ENCODE measurements around the gene CMTM3. TPM values are rescaled to one million over a fixed set of nuclear protein-coding genes. Genes with fewer than 3 reads are reported as not detected.

The CMTM3 gene
- total RNA-seq, 2 donors from 2014 or later: 60.5 to 74.6 TPM

DNA sequence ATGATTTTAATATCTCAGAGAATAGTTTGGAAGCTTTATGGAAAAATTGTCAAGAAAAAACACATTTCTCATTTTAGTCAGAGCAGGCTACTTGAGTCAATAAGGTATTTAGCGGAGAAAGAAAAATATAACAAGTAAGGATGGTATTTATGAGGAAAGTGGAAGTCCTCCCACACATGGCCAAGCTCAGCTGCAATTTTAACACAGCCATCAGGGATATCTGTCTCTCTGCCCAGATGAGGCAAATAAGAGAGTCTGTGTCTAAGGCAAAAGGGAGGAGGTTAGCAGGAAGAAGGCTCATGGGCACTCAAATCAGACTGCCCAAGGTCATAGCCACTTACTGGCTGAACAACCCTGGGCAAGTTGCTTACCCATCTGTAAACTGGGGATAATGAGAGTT, 30.4 kb upstream of the CMTM3 start:
- peaks cover 11% of the 10 kb centered on the region for H3K27me3 Mint-ChIP-seq
- H3K4me3 Mint-ChIP-seq: no peak overlapping the region
- H3K4me1 Mint-ChIP-seq: peaks cover 12% of the 10 kb centered on the region
- ATAC-seq (no peak), DNase-seq (no peak)
- H3K27ac Mint-ChIP-seq: no peak overlapping the region
- H3K9me3 ChIP-seq (ENCODE audit: control insufficient read depth, low read length, poor library complexity, severe bottlenecking): no peaks in the 10 kb centered on the region
- peaks cover 5% of the 10 kb centered on the region for H3K36me3 Mint-ChIP-seq (ENCODE audit: low read depth)

DNA sequence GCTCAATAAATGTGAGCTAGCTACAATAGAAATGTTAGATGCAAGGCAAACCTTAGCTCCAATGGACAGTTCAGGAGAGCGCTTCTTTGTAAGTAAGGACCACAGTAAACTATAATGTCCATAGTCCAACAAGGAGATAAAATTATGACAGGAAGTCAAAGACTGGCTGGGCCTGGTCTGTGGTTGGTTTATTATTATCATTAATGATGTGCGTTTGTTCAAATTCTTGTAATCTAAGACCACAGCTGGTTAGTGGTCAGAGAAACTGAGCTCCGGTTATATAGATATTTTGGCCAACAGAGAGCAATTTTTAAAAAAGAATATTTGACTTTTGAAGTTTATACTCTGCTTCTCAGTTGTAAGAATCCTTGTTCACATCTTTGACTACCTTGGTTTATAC, 30.0 kb upstream of the CMTM3 start:
- DNase-seq (no peak), ATAC-seq (no peak)
- Mint-ChIP-seq H3K36me3 (ENCODE audit: low read depth) (peaks cover 5% of the 10 kb centered on the region), H3K27me3 (peaks cover 14% of the 10 kb centered on the region), H3K27ac (no peak overlapping the region), H3K4me3 (no peak overlapping the region), H3K4me1 (peaks cover 15% of the 10 kb centered on the region)
- H3K9me3 ChIP-seq (ENCODE audit: control insufficient read depth, low read length, poor library complexity, severe bottlenecking): no peaks in the 10 kb centered on the region

DNA sequence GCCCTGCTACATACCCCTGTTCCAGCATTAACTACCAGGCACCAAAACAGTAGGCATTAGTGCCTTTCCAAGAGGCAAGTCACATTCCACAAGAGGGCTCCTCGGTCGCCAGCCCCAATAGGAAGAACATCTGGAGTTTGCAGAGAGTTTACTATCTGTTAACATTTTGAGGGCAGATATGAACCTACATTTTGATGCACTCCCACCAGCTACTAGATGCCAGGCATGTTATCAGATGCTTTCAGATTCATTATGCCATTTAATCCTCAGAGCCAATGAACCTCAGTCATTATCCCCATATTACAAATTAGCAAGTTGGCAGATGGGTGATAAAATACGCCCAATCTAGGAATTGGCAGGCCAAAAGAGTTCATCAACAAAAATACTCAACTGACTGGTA, 29.4 kb upstream of the CMTM3 start:
- Mint-ChIP-seq H3K27me3 (peaks cover 19% of the 10 kb centered on the region), H3K4me1 (peaks cover 15% of the 10 kb centered on the region), H3K27ac (no peak overlapping the region), H3K36me3 (ENCODE audit: low read depth) (peaks cover 5% of the 10 kb centered on the region), H3K4me3 (no peak overlapping the region)
- DNase-seq (no peak), ATAC-seq (no peak)
- H3K9me3 ChIP-seq (ENCODE audit: control insufficient read depth, low read length, poor library complexity, severe bottlenecking): no peaks in the 10 kb centered on the region

DNA sequence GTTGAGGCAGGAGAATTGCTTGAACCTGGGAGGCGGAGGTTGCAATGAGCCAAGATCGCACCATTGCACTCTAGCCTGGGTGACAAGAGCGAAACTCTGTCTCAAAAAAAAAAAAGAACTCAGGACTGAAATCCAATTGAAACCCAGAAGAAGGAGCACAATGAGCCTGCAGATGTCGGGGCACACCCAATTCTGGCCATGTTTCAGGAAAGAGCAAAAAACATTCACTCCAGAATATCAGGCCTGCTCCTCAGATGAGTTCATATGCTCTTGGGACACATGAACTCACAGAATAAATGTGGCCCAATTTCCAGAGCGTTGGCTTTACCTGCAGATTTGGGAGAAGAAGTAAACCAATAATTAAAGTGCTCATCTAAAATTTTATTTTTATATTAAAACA, 28.2 kb upstream of the CMTM3 start:
- Mint-ChIP-seq H3K27ac (no peak overlapping the region), H3K4me1 (peaks cover 12% of the 10 kb centered on the region)
- no peak for ATAC-seq

DNA sequence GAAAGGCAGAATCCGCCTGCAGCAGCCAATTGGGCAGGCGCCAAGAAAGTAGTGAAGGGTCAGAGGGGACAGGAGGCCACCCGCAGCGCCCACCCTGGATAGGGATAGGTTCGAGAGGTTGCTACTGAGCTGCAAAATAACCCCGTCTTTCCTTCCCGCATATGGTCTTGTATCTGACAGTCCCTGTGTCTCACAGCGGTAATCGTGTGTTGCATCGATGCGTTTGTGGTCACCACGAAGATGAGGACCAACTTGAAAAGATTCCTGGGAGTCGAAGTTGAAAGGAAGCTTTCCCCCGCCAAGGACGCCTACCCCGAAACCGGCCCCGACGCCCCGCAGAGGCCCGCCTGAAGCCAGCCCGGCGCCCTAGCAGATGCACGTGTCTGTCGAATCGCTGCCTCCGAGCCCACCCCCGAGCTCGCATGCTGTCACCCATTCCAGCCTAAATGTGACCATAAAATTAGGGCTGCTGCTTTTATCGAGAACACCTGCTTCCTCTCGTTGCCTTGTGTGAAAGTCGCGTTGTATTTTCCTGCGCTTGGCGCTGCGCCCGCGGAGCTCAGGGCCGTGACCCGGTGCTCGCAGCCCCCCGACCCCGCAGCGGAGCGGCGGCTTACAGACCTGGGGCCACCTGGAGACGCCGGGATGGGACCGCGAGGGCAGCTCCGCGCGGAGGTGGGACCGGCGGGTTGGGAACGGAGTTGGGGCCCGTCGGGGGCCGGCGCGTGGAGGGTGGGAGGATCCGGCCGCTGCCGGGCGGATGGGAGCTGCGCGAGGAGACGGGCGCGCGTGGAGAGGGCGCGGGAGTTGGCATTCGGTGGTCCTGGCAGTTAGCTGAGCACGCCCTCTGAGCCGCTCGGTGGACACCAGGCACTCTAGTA, 25.6 kb upstream of the CMTM3 start, which contains the start of gene CMTM2:
Gene CMTM2, plus strand, starts transcription at position 813 of the 881 bp plus-strand sequence. CDS start 145 bp downstream, outside the sequence.
- H3K9me3 ChIP-seq (ENCODE audit: control insufficient read depth, low read length, poor library complexity, severe bottlenecking): no peaks in the 10 kb centered on the region
- ATAC-seq (peak; percentile 40), DNase-seq (no peak)
- peaks cover 22% of the 10 kb centered on the region for H3K27me3 Mint-ChIP-seq
- H3K4me3 Mint-ChIP-seq: peak within 1 kb of the TSS; percentile 82
- peaks cover 8% of the 10 kb centered on the region for H3K4me1 Mint-ChIP-seq
- peaks cover 5% of the 10 kb centered on the region for H3K36me3 Mint-ChIP-seq (ENCODE audit: low read depth)
- peak within 1 kb of the TSS; percentile 47 for H3K27ac Mint-ChIP-seq

More for the DNA sequence above, 28.2 kb upstream of the CMTM3 start:
- Mint-ChIP-seq H3K4me3 (no peak overlapping the region), H3K36me3 (ENCODE audit: low read depth) (peaks cover 5% of the 10 kb centered on the region), H3K27me3 (peaks cover 22% of the 10 kb centered on the region)
- no peak for DNase-seq
- H3K9me3 ChIP-seq (ENCODE audit: control insufficient read depth, low read length, poor library complexity, severe bottlenecking): no peaks in the 10 kb centered on the region

DNA sequence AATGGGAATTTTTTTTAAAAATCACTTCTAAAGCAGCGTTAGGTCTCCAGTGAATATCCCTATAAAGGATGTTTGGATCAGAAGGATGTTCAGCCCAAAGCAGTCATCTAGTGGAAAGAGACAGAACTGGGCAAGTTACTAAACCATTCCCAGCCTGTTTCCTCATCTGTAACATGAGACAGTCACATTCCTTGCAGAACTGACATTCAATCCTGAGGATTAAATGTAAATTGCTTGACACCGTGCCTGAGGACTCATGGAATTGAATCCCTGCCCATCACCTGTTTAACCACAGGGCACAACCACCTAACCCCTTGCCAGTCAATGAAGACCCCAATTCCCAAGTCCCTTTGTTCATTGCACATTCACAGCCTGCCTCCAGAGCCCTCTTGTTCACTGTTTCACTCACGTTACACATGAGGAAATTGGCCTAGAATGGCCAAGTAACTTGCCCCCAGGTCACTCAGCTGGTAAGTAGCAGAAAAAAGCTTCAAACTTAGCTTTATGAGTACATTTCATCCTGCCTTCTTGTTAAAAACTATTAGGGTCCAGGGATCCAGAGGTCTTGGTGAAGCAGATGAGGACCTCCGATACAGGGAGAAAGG, 23.8 kb upstream of the CMTM3 start:
- Mint-ChIP-seq H3K36me3 (ENCODE audit: low read depth) (peaks cover 5% of the 10 kb centered on the region), H3K27ac (no peak overlapping the region), H3K4me1 (peaks cover 10% of the 10 kb centered on the region), H3K4me3 (peak overlapping the region; percentile 43), H3K27me3 (peaks cover 22% of the 10 kb centered on the region)
- no peak for DNase-seq
- H3K9me3 ChIP-seq (ENCODE audit: control insufficient read depth, low read length, poor library complexity, severe bottlenecking): no peaks in the 10 kb centered on the region
- ATAC-seq: no peak

DNA sequence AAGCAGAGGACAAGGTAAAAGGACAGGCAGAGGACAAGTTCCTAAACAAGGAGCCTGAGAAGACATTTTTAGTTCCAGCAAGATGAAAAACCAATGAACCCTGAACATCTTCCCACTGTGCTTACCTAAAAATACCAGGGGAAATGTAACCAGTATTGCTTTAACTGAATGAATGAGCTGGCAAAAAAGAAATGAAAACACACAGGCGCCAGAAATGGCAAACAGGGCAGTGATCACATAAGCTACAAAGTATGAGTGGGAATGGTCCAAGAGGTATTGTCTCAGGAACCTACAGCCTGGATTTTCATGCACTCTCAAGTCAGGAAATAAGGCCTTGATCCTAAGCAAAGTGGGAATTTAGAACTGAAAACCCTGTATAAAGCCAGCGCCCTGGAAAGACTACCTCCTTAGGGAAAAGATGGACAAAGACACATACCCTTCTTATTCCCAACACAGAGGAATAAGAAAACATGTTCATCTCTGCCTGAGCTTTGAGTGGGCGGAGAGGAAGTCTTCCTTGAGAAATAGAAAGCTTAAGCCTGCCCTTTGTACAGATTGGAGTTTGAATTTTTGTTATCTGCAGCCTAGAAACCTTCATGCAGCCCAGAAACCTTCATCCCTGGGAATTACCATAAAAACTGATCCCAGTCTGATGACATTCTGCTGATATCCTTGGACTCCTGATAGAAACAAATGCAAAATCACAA, 23.1 kb upstream of the CMTM3 start:
- no peaks in the 10 kb centered on the region for H3K9me3 ChIP-seq (ENCODE audit: control insufficient read depth, low read length, poor library complexity, severe bottlenecking)
- ATAC-seq (no peak), DNase-seq (no peak)
- Mint-ChIP-seq H3K27ac (no peak overlapping the region), H3K4me1 (peaks cover 13% of the 10 kb centered on the region), H3K4me3 (no peak overlapping the region), H3K36me3 (ENCODE audit: low read depth) (peaks cover 5% of the 10 kb centered on the region), H3K27me3 (peaks cover 22% of the 10 kb centered on the region)

DNA sequence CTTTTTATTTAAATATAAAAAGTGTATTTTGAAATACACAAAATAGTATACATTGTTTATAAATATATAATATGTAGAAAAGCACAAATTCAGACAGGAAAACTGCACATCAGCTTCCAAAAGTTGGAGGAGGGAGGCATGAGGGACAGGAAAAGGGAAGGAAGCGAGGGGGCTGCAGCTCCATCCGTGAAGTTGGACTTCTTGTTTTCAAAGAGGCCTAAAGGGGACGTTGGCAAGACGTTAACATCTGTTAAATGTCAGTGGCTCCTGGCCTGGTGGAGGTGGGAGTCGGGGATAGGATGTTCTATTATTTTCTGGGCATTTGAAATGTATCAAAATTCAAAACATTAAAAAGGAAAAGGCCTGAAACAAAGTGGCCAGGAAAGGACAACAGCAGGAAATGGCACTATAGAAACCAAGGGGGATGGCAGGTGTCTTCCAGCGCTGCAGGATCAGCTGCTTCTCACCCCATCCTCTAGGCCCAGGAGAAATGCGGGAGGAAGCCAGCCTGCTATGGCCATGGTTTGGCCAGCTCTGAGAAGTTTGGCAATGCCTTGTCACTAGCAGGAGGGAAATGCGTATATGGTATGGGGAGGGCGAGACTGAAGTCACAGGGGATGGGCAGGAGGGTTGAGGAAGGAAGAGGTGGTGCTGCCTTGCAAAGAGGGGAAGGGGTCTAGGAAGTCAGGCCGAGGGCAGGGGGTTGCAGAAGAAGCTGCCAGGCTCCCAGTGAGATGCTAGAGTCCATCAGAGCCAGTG, 18.8 kb upstream of the CMTM3 start:
- Mint-ChIP-seq H3K36me3 (ENCODE audit: low read depth) (no peaks in the 10 kb centered on the region), H3K27ac (no peak overlapping the region), H3K4me1 (peaks cover 22% of the 10 kb centered on the region), H3K4me3 (no peak overlapping the region), H3K27me3 (no peaks in the 10 kb centered on the region)
- no peak for DNase-seq
- no peak for ATAC-seq
- H3K9me3 ChIP-seq (ENCODE audit: control insufficient read depth, low read length, poor library complexity, severe bottlenecking): no peaks in the 10 kb centered on the region

DNA sequence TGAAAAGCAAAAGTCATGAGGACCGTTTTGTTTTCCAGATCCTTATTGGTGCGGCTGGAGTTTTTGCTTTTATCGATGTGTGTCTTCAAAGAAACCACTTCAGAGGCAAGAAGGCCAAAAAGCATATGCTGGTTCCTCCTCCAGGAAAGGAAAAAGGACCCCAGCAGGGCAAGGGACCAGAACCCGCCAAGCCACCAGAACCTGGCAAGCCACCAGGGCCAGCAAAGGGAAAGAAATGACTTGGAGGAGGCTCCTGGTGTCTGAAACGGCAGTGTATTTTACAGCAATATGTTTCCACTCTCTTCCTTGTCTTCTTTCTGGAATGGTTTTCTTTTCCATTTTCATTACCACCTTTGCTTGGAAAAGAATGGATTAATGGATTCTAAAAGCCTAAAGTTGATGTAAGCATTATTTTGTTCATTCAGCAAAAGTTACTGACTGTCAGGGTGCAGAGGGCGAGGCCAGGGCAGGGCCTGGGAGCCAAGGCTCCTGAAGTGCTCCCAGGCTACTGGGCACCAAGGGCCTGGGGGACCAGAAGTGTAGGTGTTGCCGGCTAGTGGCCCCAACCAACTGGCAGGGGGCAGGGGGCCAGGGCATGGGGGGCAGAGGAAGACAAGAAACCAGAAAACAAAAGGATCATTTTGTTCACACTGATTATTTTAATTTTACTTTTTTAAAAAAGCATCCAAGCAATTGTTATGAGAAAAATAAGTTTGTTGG, 16.5 kb upstream of the CMTM3 start:
- no peaks in the 10 kb centered on the region for H3K9me3 ChIP-seq (ENCODE audit: control insufficient read depth, low read length, poor library complexity, severe bottlenecking)
- peak overlapping the region; percentile 41 for H3K4me3 Mint-ChIP-seq
- no peaks in the 10 kb centered on the region for H3K36me3 Mint-ChIP-seq (ENCODE audit: low read depth)
- ATAC-seq (no peak), DNase-seq (no peak)
- H3K27me3 Mint-ChIP-seq: no peaks in the 10 kb centered on the region
- H3K4me1 Mint-ChIP-seq: peaks cover 26% of the 10 kb centered on the region
- no peak overlapping the region for H3K27ac Mint-ChIP-seq

DNA sequence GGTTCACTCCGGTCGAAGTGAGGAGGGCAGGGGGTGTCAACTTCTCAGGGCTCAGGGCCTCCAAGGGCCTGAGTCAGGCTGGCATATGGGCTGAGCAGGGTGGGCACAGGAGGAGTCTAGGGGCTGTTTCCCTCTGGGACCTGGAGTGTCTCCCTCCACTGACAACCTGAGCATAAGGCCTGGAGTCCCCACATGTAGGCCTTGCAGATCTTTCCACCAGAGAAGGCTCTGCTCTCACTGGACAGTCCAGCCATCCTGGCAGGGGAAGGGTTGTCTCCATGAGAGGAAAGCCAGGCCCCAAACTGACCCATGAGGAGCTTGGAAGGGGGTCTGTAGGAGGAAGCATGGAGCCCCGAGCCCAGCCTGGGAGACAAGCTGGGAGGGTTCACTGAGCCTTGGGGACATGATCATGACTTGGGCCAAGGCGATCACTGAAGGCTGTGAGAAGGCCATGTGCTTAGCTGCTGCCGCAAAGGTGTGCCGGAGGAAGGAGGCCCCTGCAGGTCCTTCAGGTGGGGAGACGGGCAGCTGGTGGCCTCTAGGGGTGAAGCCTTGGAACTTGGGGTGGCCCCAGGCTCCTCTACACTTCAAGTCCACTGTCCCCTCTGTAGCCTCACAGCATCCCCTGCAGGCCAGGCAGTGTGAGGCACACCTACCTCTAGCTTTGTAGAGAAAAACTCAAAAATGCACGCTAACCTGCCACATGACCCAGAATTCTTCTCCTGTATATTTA, 15.4 kb upstream of the CMTM3 start:
- Mint-ChIP-seq H3K4me3 (peak overlapping the region; percentile 91), H3K27me3 (no peaks in the 10 kb centered on the region), H3K4me1 (peaks cover 26% of the 10 kb centered on the region), H3K36me3 (ENCODE audit: low read depth) (no peaks in the 10 kb centered on the region), H3K27ac (peak overlapping the region; percentile 70)
- DNase-seq (peak; percentile 33 to 52 (median 48)), ATAC-seq (peak; percentile 99)
- no peaks in the 10 kb centered on the region for H3K9me3 ChIP-seq (ENCODE audit: control insufficient read depth, low read length, poor library complexity, severe bottlenecking)

DNA sequence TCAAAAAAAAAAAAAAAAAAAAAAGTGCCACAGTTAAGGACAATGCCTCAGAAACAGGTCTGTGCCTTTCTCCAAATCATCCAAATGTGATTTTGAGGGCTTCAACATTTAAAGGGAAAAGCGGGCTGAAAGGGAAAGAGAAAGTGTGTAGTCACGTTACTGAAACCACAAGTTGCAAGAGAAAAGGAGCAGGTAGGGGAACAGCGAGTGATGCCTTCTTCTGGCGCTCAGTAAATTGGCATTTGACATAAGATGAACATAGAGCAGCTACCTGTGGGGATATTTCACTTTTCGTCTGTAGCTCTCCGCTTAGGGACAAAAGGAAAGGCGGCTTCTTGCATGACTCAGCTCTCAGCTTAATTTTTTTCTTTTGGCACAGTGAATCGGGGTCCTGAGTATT, 14.2 kb upstream of the CMTM3 start:
- ATAC-seq: peak; percentile 46
- Mint-ChIP-seq H3K27ac (peak overlapping the region; percentile 70), H3K36me3 (ENCODE audit: low read depth) (no peaks in the 10 kb centered on the region), H3K27me3 (no peaks in the 10 kb centered on the region), H3K4me1 (peaks cover 29% of the 10 kb centered on the region), H3K4me3 (peak overlapping the region; percentile 91)
- no peak for DNase-seq
- no peaks in the 10 kb centered on the region for H3K9me3 ChIP-seq (ENCODE audit: control insufficient read depth, low read length, poor library complexity, severe bottlenecking)

DNA sequence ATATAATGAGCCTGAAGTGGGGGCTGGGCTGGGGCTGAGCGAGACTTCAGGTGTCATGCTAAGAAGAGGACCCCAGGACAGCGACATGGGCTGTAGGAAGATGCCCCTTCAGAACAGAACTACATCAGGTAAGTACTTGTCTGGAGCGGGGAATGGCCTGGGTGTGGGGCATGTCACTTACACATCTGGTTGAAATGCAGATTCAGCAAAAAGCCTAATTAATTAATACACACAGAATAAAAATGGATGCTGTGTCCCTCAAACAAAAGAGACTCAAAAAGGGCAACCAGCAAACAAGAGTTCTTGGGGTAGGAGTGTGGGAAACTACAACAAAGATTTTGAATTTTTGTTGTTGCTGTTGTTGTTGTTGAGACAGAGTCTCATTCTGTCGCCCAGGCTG, 13.5 kb upstream of the CMTM3 start:
- peak overlapping the region; percentile 91 for H3K4me3 Mint-ChIP-seq
- H3K27me3 Mint-ChIP-seq: no peaks in the 10 kb centered on the region
- no peaks in the 10 kb centered on the region for H3K9me3 ChIP-seq (ENCODE audit: control insufficient read depth, low read length, poor library complexity, severe bottlenecking)
- H3K36me3 Mint-ChIP-seq (ENCODE audit: low read depth): no peaks in the 10 kb centered on the region
- DNase-seq (no peak), ATAC-seq (no peak)
- H3K27ac Mint-ChIP-seq: peak overlapping the region; percentile 70
- peaks cover 24% of the 10 kb centered on the region for H3K4me1 Mint-ChIP-seq

All from T-helper 17 cell (primary cell).